HG02623 (cell line): Measurements from ENCODE around the gene QKI.
A peak's percentile ranks its signal among the peaks of the same experiment; 100 is the strongest.
"Not testable (repeated sequence)": the region's sequence is repeated elsewhere in the genome, so short reads cannot be mapped to it uniquely, and the experiment has no call there.

Experiments
- ATAC-seq: cut with Tn5 transposase; IDR thresholded peaks from one replicate; pipeline ENCODE4 v1.9.1; 2021; ENCODE audit warnings: moderate library complexity; ENCODE audit not compliant: unreplicated experiment

Gene QKI

DNA sequence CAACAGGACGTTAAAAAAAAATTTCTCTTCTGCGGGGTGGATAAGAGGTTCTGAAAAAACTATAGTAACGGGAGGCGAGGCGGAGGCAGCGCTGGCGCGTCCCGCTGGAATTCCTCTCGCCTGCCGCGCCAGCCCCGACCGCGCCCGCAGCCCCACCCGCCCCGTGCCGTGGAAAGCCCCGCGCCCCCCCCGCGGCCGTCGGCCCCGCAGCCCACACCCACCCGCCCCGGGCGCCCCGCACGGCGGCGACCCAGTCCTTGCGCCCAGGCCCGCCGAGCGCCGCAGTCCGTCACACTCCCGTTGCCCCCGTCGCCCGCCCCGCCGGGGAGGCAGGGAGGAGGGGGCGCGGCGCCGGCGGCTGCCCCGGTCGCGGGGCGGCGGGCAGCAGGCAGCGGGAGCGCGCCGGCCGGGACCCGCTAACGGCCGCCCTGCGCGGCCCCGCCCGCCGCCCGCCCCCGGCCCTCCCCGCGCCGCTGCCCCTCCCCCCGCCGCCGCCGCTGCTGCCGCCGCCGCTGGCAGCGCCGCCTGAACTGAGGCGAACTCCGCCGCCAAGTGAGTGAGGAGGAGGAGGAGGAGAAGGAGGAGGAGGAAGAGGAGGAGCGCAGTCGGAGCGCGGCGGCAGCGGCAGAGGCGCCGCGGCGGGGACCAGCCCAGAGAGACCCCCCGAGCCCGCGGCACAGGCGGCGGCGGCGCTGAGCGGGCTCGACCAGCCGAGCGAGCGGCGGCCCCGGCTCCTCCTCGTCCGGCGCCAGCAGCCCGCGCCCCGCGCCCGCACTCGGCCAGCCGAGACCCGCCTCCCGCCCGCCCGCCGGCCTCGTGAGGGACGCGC is at the start of gene QKI:
Gene QKI (plus strand): TSS at position 602 of the 829 bp plus-strand sequence. CDS start 476 bp downstream, outside the sequence.
- peak; percentile 35 for ATAC-seq

GRCh38 chr6:163366288-163366687 is 48.2 kb upstream of the QKI start:
- ATAC-seq = no peak

GRCh38 chr6:163367497-163368183 is 46.9 kb upstream of the QKI start:
- no peak for ATAC-seq

- no peak for ATAC-seq
These were observed 45.4 kb upstream of the QKI start for GRCh38 chr6:163369141-163369540.

DNA sequence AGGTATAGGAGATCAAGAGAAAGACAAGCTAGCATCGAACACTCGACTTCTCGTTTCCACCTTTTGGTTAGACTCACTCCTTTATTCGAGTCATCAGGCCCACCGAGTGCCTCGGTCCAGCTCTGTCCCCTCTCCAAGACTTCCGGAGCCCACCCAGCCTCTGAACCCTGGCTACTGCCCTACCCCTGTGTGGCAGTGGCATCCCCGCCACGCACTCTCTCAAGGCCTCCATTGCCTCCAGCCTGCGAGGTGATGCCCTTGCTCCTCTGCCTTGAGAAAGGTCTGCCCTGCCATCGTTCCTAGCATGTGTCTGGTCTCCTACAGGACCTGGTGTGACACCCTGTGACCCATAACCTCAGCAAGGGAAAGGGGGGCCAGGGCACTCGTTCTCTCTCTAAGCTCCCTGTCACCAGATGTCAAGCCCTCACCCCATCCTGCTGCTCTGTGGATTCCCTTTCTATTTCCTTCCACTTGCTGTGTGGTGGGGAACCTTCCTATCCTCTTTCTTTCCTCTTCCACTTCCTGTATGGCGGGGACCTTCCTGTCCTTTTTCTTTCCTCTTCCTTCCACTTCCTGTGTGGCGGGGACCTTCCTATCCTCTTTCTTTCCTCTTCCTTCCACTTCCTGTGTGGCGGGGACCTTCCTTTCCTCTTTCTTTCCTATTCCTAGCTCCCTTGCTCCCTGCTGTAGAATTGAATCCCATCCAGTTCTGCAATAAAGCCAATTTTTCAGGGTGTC is 44.7 kb upstream of the QKI start:
- ATAC-seq = no peak

DNA sequence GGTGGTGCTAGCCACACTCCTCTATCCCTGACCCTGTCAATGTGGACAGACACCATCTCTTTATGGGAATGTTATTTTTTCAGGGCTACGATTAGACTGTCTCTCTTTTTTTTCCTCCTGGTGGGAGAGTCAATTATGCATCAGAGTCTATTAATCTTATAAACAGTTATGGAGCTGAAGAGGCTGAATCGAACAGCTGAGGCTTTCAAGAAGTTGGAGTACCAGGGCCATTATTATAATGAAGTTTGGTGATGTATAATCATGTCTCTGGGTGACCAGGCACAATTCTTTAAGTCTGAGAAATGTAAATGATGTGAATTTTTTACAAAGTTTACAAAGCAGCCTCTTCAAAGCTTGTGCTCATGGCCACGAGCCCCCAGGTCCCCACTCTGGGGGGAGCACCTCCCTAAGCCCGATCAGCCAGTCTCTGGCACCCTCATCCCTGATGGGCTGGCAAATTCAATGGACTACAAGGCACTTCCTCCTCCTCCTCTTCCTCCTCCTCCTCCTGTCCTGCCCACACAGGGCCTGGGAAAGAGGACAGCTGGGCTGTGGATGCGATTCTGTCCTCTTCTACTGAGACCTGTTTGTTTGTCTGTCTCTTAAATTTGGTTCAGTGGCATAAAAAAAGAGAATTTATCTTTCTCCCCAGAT is 43.9 kb upstream of the QKI start:
- ATAC-seq = no peak

DNA sequence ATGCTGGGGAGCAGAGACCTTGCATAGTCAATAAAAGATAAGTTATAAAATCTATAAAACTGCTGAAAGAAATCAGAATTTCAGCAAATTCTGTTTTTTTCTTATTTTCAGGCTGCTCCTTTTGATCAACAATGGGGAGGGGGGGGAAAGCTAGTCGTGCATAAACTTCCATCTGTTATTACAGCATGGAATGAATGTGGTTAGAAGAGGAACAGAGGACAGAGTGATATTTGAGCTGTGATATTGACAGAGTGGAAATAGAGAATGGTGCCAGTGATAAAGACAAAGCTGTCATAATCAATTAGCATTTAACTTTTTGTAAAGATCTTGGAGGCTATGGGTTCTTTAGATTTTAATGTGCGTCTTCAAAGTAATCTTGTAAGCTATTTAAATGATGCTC is 43.4 kb upstream of the QKI start:
- no peak for ATAC-seq

DNA sequence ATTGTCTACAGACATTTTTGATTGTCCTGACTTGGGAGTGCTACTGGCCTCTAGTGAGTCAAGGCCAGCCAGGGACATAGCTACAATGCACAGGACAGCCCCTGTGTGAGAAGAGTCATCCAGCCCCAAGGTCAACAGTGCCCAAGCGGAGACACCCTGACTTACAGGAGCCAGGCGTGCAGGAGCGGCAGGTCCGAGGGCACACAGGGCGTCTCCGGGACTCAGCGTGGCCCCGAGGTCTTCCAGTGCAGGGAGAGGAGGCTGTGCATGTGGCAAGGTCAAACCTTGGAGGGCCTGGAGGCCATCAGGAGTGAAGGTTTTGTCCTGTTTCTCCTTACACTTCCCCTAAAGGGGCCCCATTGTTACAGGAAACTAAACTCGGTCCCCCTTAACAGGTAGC is 41.3 kb upstream of the QKI start:
- no peak for ATAC-seq

GRCh38 chr6:163375361-163375760 is 39.2 kb upstream of the QKI start:
- no peak for ATAC-seq

- ATAC-seq = no peak
These were observed 38.3 kb upstream of the QKI start for GRCh38 chr6:163376187-163376586.

GRCh38 chr6:163377561-163377960 is 37.0 kb upstream of the QKI start:
- no peak for ATAC-seq

DNA sequence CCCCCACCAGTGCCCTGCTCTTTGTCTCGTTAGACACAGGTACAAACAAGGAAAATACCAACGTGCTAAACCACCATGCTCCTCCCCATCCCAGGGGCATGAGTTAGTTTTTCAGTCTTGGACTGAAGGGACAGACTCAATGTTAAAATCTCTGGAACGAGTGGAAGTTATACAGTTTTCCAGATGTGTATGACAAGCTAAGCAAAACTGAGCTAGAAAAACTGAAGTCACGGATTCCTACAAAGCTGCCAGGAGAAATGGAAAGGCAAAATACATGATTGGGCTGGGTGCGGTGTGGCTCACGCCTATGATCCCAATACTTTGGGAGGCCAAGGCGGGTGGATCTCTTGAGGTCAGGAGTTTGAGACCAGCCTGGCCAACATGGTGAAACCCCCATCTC is 34.3 kb upstream of the QKI start:
- ATAC-seq = no peak

DNA sequence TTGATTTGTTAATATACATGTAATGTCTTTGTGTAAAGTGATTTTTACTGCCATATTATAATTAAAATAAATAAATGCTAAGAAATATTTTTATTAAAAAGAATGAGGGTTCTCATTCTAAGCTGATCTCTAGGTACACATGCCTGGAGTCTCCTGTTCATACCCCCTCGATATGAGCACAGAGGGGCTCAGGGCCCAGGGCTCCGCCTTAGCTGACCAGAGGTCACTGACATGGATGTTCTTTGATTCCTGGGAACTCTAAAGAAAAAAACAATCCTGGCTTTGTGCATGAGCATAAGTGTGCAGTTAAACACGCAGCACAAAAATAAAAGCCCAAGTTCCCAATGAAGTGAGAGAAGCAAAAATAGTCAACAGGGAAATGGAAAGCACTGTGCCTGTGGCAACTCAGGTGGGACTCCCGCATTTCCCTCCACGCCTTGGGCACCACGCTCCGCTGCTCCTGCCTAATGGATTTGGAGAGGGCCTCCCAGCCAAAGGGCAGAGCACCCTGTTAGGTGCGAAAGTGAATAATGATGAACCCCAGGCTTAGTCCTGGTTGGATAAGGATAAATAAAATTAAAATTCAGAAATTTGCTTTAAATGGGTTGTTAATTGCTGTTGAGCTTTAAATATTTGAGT is 33.3 kb upstream of the QKI start:
- ATAC-seq = no peak

DNA sequence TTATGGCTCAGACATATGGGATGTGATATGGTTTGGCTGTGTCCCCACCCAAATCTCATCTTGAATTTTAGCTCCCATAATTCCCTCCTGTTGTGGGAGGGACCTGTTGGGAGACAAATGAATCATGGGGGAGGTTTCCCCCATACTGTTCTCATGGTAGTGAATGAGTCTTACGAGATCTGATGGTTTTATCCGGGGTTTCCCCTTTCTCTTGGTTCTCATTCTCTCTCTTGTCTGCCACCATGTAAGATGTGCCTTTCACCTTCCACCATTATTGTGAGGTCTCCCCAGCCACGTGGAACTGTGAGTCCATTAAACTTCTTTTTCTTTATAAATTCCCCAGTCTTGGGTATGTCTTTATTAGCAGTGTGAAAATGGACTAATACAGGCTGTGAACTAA is 31.1 kb upstream of the QKI start:
- ATAC-seq = not testable (repeated sequence)

GRCh38 chr6:163383912-163384311 is 30.6 kb upstream of the QKI start:
- no peak for ATAC-seq

GRCh38 chr6:163384510-163384909 is 30.0 kb upstream of the QKI start:
- ATAC-seq = no peak

- ATAC-seq = not testable (repeated sequence)
These were observed 29.0 kb upstream of the QKI start for GRCh38 chr6:163385503-163385902.

DNA sequence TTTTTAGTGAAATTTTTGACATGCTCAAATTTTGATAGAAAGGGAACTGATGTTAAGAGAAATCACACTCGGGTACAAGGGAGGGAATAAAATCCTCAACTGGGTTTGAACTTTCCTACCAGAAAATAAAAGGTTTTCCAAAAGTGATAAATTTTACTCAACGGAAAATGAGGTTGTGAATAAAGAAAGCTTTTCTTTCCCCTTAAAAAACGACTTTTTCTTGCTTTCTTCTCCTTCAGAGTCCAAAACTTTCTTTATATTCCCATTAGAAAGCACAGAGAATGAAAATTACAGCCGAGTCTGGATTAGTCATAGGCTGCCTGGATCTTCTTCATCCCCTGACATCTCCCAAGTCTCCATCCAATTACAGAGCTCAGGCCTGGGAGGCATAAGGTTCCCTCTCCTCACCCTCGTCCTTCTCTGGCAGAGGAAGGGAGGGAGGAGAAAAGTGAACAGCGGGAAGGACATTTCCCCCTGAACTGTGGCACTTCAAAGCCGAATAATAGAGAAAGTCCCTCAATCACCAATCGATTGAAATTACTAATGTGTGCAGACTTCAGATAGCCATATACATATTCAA is 28.1 kb upstream of the QKI start:
- ATAC-seq = no peak

- ATAC-seq = no peak
These were observed 27.2 kb upstream of the QKI start for GRCh38 chr6:163387317-163387716.

GRCh38 chr6:163389354-163389753 is 25.2 kb upstream of the QKI start:
- no peak for ATAC-seq
